ENCODE data around the gene SNAPC4. TPM values are rescaled to one million over a fixed set of nuclear protein-coding genes. Genes with fewer than 3 reads are reported as not detected.

The SNAPC4 gene
- total and polyA plus RNA-seq, 2 of the 8 experiments (the other 6 are each of a cell fraction or from before 2014, with no cell fraction given), result 6.9 to 18.1 TPM

- Histone ChIP-seq H3K23me2 (ENCODE audit: low read depth, low read length) (no peaks in the 10 kb centered on the region), H3K9me3 (ENCODE audit: insufficient read depth in 2 of 2, low read depth in 1 of 2, low read length in 1 of 2) (no peaks in the 10 kb centered on the region), H4K8ac (ENCODE audit: extremely low read depth, insufficient read depth, low read length) (peak overlapping the region; percentile 51; the same call in 1 of the 2 replicates), H2BK120ac (replicated peaks; ENCODE audit: low read depth, low read length) (no peak overlapping the region), H2BK15ac (ENCODE audit: low read length) (no peak overlapping the region), H3K79me1 (ENCODE audit: low read depth, low read length) (no peaks in the 10 kb centered on the region), H3K14ac (ENCODE audit: insufficient read length) (no peak overlapping the region), H2BK5ac (ENCODE audit: low read depth, low read length) (no peak overlapping the region), H2AFZ (ENCODE audit: low read length) (no peak overlapping the region), H3K9ac (replicated peaks in 1 of 4; ENCODE audit: extremely low read depth in 1 of 4, low read depth in 3 of 4, low read length in 3 of 4) (no peak overlapping the region), H3K36me3 (ENCODE audit: control insufficient read depth in 2 of 4, insufficient read depth in 4 of 4, low read length in 3 of 4) (peaks cover 24 to 81% (median 54%) of the 10 kb centered on the region in 4 experiments), H3K56ac (replicated peaks; ENCODE audit: insufficient read length, low read depth, low read length) (no peak overlapping the region), H3K4ac (replicated peaks; ENCODE audit: insufficient read length, low read depth, low read length) (no peak overlapping the region), H3K79me2 (ENCODE audit: control insufficient read depth in 1 of 2, insufficient read depth in 2 of 2, low read length in 2 of 2) (no peaks in the 10 kb centered on the region; a peak in 1 of 4 replicates), H3K27ac (ENCODE audit: low read depth, low read length) (no peak overlapping the region), H2BK12ac (ENCODE audit: low read depth, low read length) (no peak overlapping the region), H3K18ac (ENCODE audit: extremely low read depth, low read length) (no peak overlapping the region), H4K91ac (replicated peaks; ENCODE audit: insufficient read length, low read length) (no peak overlapping the region), H3K23ac (ENCODE audit: insufficient read length) (no peak overlapping the region), H3K4me3 (ENCODE audit: extremely low read depth in 1 of 4, insufficient read depth in 2 of 4, low read depth in 3 of 4, low read length in 4 of 4) (no peak overlapping the region), H4K5ac (ENCODE audit: insufficient read length, low read depth, low read length) (no peak overlapping the region), H3K27me3 (replicated peaks in 1 of 4; ENCODE audit: control insufficient read depth in 3 of 4, extremely low read depth in 1 of 4, insufficient read depth in 3 of 4, low read length in 3 of 4) (no peaks in the 10 kb centered on the region), H2AK5ac (ENCODE audit: low read depth, low read length) (no peak overlapping the region), H3K4me1 (replicated peaks in 1 of 4; ENCODE audit: control insufficient read depth in 3 of 4, insufficient read depth in 4 of 4, low read length in 3 of 4) (no peaks in the 10 kb centered on the region), H3K4me2 (ENCODE audit: insufficient read depth in 1 of 2, low read depth in 2 of 2, low read length in 2 of 2) (no peak overlapping the region), H2BK20ac (ENCODE audit: low read length) (no peak overlapping the region), H4K20me1 (replicated peaks in 1 of 2; ENCODE audit: control insufficient read depth in 1 of 2, insufficient read depth in 2 of 2, low read length in 2 of 2) (peaks cover 4 to 11% of the 10 kb centered on the region in 2 experiments)
- FAIRE-seq (no peak), DNase-seq (ENCODE audit: low read depth in 1 of 2, low spot score in 2 of 2) (no peak)
- POLR2A ChIA-PET (ENCODE audit: partially characterized antibody), result interaction anchor here (0.7 to 14.0 kb wide), 19 partner anchors 8 to 67 kb away, joined by 3 to 139 read pairs (median 3); partner anchors contain the start of gene SNAPC4
- 92% methylated on average over 14 of the region's 14 CpGs; no CpG with 5 or more reads in 1 of the 2 experiments for WGBS, 2 experiments (ENCODE audit: extremely low coverage in 1 of 2, insufficient coverage in 1 of 2, insufficient read length in 1 of 2, insufficient replicate concordance in 2 of 2, low coverage in 1 of 2, low lambda C conversion rate in 2 of 2, missing lambda C conversion rate in 1 of 2)
- TF ChIP-seq SP4 (IDR thresholded peaks at IDR 0.05; ENCODE audit: low read length) (no peak), SAP30 (IDR thresholded peaks at IDR 0.05; ENCODE audit: insufficient read depth, insufficient replicate concordance, low read length) (no peak), EGR1 (IDR thresholded peaks at IDR 0.05; ENCODE audit: borderline replicate concordance, low read depth, low read length) (no peak), HDAC2 (IDR thresholded peaks at IDR 0.05; ENCODE audit: borderline replicate concordance in 1 of 2, low read depth in 2 of 2, low read length in 2 of 2) (no peak), POLR2A (IDR thresholded peaks at IDR 0.05; ENCODE audit: control extremely low read depth in 1 of 2, low read depth in 2 of 2, low read length in 2 of 2) (no peak)
- CTCF ChIA-PET (ENCODE audit: partially characterized antibody), result interaction anchor here (0.5 to 4.7 kb wide), 14 partner anchors 8 to 453 kb away, joined by 3 to 26 read pairs (median 3); partner anchors contain the start of genes AJM1, DNLZ and SNAPC4
Measured at GRCh38 chr9:136389396-136389795, 10.6 kb downstream of the SNAPC4 start.
